GM21423 (cell line): ENCODE data around the gene PGAP6.
A peak's percentile ranks its signal among the peaks of the same experiment; 100 is the strongest.
"Not testable (repeated sequence)": the region's sequence is repeated elsewhere in the genome, so short reads cannot be mapped to it uniquely, and the experiment has no call there.

ENCODE experiments used
- ATAC-seq: cut with Tn5 transposase; IDR thresholded peaks from one replicate; pipeline ENCODE4 v1.9.1; 2021; ENCODE audit warnings: mild to moderate bottlenecking, moderate library complexity; ENCODE audit not compliant: unreplicated experiment

PGAP6 gene

DNA sequence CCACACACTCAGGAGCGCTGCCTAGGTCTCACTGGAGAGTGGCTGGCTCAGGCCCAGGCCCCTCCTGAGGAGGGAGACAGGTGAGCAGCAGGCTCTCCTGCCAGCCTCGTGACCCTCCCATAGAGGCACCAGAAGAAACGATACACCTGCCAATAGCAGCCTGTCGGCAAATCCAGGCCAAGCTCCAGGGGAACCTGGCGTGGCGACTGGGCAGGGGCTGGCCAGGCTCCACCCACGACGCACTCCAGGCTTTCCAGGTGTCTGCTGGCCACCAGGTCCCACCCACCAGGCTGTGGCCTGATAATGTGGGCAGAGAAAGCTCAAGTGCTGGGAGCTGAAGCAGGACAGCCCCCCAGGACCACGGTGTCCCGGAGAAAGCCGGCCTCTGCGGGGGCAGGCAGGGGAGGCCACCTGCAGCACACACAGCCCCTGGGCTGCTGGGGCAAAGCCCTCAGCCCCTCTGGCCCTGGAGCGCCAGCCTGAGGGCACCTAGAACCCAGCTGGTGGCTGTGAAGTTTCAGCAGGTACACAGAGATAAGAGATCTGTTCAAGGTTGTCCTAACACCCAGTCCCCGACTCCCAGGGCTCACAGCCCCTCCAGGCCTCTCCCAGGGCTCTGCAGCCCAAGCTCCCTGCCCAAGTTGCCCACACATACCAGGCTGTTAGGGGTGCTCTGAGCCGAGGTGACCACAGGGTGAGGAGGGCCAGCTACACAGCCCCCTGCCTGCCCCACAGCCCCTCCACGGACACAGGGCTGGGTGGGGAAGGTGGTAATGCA is 2.4 kb downstream of the PGAP6 start:
- no peak for ATAC-seq

DNA sequence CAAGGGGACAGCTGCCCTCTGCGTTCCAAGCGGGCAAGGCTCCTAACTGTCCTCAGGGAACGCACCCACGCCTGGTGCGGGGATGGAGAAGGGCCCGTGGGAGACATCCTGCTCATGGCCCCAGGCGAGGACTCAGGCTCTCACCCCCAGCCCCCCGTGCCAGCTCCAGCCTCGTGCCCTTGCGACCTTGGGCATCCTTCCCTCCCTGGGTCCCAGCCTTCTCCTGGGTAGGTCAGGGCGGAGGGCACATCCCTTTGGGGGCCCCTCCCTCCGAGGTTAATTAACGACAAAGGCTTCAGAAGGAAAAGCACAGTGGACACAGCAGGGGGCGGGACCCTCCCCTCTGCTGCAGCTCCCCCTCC is 3.0 kb downstream of the PGAP6 start:
- ATAC-seq: no peak

DNA sequence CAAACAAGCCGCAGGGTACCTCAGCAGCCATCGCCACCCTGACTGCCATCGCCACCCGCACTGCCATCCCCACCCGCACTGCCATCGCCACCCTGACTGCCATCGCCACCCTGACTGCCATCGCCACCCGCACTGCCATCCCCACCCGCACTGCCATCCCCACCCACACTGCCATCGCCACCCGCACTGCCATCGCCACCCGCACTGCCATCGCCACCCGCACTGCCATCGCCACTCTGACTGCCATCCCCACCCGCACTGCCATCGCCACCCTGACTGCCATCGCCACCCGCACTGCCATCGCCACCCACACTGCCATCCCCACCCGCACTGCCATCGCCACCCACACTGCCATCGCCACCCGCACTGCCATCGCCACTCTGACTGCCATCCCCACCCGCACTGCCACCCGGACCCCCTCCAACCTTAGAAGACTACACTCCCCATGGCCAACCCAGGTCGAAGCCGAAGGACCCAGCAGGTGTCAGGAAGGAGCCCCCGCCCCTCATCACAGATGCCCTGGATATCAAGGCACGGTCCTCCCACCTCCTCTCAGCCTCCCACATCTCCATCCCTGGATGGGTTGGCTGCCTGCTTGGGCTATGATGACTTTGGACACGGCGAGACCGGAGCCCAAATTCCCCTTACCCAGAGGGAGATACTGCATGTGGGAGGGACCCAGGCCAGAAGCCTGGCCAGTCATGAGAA is 3.5 kb downstream of the PGAP6 start:
- not testable (repeated sequence) for ATAC-seq

DNA sequence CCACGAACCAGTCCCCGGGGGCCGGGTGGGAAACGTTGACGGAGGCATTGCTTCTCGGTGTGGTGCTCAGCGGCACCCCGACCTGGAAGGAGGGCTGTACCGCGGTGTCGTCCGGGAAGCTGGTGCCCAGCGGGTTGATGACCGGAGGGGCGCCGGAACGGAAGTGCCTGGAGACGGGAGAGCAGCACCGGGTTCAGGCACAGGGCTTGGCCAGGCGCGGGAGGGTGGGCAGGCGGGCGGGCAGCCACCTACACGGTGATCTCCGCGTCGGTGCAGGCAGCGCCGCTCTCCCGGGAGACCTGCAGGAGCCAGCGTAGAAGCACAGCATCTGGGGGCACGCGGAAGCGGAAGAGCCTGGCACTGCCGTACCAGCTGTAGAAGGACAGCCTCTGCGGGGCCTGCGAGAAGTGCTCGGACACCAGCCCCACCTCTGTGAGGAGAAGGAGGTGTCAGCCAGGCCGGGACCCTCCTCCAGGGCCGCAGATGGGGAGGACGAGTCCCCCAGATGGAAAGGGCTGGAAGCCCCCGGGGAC is 4.3 kb downstream of the PGAP6 start:
- no peak for ATAC-seq

DNA sequence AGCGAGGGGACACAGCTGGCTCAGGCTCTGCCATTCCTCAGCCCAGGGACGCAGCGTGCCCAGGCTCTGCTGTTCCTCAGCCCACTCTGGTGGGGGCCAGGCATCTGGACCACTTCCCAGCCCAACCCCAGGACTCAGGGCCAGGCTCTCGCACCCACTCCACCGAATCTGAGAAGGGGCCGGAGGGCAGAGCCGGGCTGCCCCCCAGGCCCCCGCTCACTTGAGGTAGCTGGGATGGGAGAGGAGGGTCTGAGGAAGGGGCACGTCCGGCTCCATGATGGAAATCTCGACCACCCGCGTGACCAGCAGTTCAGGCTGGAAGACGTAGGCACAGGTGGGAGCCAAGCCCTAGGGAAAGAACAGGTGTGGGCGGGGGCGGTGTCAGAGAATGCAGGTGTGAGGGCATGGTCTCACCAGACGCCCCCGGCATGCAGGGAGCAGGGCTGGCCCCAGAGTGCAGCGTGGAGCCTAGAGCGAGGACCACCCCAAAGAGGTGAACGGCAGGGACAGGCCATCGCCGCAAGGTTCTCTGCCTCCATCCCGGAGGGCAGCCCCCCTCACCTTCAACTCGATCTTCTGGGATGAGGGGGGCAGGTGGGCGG is 4.9 kb downstream of the PGAP6 start:
- no peak for ATAC-seq

DNA sequence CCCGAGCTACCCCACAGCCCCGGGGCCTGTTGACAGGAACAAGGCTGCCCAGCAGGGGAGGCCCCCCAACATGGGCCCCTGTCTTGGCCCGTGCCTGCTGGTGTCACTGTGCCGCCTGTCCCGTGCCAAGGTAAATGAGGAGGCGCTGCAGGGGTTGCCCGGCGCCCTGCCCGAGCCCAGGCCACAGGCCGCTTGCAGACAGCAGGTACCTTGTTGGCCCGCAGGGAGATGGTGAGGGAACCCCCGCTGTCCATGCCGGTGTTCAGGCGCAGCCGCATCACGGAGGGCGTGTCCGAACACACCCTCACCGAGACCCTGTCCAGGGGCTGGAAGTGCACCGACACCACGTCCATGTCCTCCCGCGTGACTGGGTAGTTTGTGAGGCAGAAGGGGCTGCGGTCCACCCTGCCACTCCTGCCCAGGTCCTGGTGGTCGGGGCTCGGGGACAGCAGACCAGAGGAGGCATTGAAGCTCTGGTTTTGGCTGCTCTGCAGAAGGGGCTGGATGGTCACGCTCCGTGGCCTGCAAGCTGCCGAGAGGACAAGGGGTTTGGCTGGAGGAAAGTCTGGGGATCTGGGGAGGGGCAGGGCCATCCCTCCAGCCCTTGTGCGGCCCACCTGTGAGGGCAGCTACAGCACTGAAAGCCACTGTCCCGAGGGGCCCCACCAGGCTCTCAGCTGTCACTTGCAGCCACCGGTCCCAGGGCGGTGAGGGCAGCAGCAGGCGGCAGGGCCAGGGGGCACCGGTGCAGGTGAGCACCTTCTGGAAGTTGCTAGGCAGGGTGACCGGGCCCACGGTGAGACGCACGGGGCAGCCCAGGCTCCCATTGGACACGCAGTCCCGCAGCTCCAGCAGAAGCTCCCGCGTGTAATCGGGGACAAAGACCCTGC is 5.6 kb downstream of the PGAP6 start:
- ATAC-seq: no peak

DNA sequence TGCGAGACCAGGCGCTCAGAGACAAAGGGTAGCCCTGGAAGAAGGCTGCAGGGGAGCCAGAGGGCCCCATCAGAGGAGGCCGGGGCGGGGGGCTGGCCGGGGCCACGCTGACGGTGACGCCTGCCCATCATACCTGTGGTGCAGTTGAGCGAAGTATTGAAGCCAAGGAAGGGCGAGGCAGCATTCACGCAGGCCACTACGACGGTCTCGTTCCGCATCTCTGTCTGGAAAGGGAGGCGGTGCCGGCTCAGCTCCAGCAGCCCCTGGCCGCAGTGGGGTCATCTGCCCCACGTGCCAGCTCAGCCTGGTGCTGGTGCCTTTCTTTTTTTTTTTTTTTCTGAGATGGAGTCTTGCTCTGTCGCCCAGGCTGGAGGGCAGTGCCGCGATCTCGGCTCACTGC is 6.6 kb downstream of the PGAP6 start:
- no peak for ATAC-seq

DNA sequence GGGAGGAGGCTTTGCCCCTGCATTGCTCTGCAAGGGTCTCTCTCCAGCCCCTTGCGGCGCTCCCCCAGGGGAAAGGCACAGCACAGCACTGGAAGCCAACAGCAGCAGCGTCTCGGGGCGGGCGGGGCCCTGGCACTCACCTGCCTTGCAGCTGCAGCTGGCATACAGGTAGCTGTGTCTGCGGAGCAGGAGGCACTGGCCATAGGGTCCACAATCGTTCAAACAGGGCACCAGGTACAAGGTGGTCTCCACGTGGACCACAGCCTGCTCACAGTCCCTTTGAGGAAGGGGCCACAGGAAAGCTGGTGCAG is 7.2 kb downstream of the PGAP6 start:
- no peak for ATAC-seq

DNA sequence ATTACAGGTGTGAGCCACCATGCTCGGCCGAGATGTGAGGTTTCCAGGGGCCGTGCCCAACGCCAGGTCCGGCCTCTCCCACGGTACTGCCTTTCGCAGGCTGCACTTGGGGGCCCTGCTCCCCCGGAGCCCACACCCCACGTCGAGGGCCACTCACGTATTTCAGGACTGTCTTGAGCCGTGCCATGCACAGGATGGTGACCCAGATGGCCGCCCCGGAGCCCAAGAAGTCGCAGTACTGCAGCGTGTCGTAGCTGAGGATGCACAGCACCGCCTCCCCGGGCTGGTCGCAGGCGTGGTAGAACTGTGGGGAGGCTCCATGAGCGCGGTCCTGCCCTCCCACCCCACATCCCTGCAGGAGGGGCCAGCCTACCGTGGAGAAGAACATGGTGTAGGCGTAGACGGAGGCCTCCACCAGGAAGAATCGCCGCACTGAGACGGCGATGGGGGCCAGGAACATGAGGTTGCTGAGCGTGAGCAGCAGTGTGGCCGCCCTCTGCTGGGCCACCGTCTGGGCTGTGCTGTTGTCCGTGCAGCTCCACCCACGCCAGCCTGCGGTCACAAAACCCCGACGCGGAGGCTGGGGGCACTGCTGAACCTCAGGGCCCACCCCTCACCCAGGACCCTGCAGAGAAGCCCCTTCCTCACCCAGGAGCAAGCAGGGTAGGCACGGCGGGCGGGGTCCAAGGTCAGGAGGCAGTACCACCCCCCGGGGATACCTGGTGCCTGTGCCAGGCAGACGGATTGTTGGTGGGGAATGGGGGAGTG is 7.7 kb downstream of the PGAP6 start:
- ATAC-seq: no peak

DNA sequence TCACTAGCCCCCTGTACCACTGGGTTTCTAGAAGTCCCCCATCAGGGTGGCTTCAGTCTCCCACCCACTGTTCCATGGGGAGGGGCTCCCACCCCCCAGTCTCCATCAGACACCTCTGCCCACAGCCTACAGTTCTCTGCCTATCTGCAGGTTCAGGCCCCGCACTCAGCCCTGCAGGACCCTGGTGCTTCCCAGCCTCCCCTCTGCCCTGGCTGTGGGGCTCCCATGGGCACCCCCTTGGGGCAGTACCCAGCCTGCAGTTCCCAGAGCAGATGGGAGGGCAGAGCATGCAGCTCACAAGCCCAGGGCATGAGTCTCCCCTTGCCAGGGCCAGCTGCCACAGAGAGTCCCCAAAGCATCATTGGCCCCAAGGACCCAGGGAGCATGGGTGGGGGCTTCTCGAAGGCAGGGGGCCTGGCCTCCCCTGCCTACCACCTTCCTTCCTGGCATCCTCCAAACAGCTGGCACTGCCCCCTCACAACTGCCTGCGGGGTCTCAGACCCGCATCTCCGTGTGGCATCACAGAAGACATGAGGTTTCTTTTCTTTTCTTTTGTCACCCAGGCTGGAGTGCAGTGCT is 8.7 kb downstream of the PGAP6 start:
- no peak for ATAC-seq

DNA sequence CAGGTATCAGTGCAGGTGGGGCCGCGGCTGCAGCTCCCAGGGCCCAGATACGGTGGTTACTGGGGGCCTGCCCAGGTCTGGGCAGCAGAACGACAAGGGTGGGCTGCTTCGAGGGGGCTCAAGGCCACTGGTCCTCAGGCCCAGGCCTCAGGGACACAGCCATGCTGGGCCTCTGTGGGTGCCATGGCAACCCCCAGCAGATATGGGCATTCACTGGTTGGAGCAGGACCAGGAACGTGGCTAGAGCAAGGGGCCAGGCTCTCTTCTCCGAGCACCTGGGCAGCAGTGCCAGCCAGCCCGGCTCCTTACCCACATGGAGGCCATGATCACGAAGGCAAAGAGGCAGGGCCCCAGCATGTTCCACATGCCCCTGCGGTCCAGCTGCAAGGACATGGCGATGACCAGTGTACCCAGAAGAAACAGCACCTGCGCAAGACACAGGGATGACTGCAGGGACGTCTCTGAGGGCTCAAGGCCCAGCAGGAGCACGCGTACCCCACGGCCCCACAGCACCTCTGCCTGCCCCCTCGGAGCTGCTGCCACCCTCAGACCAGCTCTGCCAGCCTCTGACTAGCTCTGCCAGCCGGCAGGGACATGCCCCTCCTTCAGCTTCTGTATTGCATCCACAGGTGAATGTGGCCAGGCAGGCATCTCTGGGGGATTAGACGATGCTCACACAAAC is 9.3 kb downstream of the PGAP6 start:
- no peak for ATAC-seq

DNA sequence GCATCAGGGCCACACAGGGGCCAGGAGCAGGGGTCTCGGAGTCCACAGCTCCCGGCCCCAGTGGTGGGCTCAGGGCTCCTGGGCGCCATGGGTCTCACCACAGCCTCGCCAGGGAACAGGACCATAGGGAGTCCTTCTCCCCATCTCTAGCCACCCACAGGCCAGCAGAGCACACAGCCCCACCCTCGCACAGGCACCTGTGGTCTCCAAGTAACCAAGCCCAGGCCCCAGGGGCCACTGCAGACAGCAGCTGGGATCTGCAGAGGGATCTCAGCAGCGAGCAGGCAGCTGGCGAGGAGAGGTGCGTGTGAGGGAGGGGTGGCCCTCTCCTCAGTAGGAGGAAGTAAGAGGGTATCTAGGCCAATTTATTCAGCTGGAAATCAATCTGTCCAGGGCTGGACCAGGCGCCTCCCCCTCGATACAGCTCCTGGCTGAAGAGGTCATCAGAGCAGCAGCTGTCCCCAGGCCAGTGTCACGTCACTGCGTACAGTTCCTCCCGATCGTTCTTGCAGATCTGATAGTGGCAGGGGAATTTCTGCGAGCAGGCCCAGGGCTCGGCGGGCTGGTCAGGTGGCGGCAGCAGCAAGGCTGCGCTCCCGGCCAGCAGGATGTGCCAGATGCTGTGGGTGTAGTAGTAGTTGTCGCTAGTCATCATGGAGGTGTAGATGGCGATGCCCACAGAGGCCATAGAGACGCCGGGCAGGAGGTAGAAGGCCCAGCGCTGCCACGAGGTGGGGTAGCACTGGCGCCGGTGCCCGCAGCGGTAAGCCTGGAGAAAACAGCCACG is 10.1 kb downstream of the PGAP6 start:
- no peak for ATAC-seq

DNA sequence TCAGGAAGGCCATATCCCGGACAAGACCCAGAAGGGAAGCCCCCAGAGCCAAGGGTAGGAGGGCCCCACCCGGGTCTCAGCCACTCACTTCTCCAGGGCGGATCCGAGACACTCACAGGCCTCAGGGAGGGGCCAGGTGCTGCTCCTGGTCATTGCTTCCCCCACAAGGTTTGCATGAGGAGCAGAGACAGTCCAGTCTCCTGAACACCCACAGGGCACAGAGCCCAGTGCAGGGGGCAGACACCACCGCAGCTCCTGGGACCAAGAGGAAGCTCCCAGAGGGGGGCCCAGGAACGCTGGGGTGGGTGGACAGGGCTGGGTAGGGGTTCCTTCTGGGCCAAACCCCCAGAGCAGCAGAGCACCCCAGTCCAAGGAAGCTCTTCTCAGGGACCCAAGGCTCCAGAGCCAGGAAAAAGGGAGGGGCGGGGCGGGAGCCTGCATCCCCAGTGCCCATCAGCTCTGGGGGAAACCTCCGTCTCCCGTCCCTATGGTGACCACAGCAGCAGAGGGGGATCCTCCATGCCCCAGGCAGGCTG is 10.7 kb downstream of the PGAP6 start:
- ATAC-seq: no peak

DNA sequence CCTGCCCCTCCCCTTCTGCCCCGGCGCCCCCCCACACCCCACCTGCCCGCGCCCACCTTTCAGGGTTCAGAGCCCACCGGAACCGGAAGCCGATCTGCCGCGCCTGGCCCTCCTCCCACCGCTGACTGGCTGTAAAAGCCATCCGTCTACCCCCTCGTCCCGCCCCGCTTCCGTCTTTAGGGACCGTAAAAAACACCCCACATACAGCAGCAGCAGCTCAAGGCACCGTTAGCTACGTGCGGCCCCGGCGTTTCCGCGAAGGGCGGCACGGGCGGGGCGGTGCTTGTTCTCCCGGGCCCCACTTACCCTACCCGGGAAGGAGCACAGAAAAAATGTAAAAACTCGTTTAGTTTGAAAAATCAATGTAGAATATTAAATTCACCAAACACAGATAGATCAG is 11.3 kb downstream of the PGAP6 start, which contains the start of gene MRPL28:
Gene MRPL28, minus strand, starts transcription at position 96 of the 400 bp plus-strand sequence. CDS start 320 bp downstream, outside the sequence.
- ATAC-seq: peak; percentile 80

DNA sequence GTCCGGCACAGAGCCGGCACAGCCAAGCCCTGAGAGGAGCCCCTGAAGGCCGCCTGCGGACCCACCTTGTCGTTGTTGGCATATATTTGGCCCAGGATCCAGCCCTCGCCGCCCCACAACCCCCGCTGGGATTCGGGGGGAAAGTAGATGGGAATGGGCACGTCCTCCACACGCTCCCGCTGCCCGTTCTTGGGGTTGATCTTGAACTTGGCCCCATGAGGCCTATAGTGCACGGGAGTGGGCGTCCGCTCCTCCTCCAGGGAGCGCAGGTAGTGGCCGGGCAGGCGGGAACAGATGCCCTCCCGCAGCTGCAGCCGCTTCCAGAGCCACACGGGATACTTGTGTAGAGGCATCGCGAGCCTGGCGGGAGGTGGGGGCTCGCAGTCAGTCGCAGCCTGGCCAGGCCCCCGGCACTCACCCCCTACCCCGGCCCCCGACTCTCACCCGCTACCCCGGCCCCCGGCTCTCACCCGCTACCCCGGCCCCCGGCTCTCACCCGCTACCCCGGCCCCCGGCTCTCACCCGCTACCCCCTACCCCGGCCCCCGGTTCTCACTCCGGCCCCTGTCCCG is 11.8 kb downstream of the PGAP6 start:
- no peak for ATAC-seq

DNA sequence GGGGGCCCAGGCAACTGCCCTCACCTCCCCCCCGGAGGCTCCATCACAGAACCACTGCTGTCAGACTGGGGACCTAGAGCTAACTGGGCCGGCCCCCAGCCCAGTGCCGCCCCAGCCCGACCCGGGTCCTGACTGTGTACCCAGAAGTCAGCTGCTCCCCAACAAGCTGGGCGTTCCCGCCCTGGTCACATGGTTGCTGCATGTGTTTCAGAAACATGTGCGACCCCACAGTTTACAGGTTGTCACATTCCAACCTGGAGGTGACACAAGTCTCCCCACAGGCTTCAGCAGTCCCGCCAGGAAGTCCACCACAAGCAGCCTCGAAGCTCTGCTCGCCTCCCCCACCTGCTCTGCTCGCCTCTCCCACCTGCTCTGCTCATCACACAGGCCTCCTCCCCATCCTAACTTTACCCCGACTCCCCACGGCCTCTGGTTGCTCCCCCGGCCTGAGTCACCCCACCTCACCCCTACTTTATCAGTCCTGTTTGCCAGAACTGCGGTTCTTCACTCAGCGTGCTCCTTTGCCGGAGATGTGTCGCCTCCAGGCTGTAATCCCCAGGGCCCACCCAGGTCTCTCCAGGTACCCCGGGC is 12.4 kb downstream of the PGAP6 start:
- ATAC-seq: no peak

DNA sequence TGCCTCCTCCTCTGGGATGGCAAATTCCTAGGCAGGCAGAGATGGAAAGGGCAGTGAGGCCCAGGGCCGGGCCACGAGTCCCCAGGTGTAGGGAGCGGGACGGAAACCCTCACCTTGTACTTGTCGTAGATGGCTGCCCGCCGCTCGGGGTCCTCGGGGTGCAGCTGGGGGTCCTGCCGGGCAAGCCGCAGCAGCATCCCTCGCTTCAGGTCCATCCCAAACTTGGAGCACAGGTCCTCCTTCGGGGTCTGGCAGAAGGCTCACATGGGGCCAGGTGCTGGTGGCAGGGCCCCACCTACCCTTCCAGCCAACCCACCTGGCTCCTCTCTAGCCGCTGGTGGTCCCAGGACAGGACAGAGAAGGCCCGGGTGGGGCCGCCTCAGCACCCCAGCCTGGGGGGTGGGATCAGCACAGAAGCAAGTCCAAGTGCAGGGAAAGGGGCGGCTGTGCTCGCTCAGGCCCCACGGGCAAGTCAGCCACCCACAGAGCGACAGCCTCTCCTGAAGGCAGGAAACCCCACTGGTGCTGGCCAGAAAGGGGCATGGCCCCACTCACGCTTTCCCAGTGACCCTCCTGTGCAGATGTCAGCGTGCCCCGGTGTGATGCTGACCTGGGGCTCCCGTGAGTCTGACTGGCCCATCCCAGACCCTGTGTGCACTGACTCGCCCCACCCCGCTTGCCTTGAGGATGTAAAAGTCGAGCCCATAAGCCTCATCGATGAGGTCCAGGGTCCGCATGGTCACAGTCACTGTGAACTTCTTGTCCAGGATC is 13.2 kb downstream of the PGAP6 start:
- ATAC-seq: no peak
